Glomerular endothelial cell (primary cell): ENCODE measurements around the gene DOK7. TPM values are rescaled to one million over a fixed set of nuclear protein-coding genes. Genes with fewer than 3 reads are reported as not detected.
"Not testable (repeated sequence)": the region's sequence is repeated elsewhere in the genome, so short reads cannot be mapped to it uniquely, and the experiment has no call there.

ENCODE experiments used
- DNase-seq: peaks from one replicate; pipeline ENCODE4 v3.0.0-alpha.2; 2011; ENCODE audit warnings: low read depth, low spot score; ENCODE audit errors: extremely low read depth
- total RNA-seq: library from RNA; depleted of rRNA; stranded (reverse); fragments of >200 nt; gene quantifications from 2 replicates; pipeline ENCODE4 v1.2.3, GENCODE V29; 2015

DOK7 gene
- total RNA-seq, 1 donor from 2014 or later: not detected

- DNase-seq: no peak
Observed at GRCh38 chr4:3499710-3500109, 36.6 kb downstream of the DOK7 start.

GRCh38 chr4:3500111-3500510 lies 37.0 kb downstream of the DOK7 start:
- no peak for DNase-seq

DNA sequence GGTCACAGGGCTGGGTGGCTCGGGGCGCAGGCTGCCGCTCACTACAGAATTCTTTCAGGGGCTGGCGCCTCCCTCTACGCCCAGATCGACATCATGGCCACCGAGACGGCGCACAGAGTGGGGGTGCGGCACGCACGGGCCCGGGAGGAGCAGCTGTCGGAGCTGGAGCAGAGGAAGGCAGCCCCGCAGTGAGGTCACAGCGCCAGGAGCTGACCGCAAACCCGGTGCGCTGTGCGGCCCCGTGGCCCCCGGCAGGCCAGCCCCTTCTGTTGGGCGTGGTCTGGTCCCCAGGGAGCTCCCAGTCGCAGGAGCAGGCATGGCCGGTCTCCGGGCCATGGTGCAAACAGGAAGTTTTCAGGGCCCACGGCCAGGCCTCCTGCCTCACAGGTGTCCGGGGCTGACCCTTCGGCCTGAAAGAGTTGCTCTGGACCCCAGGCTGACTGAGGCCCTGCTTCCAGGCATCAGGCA lies 37.6 kb downstream of the DOK7 start:
- DNase-seq: no peak

GRCh38 chr4:3501126-3501824 lies 38.2 kb downstream of the DOK7 start:
- no peak for DNase-seq

DNA sequence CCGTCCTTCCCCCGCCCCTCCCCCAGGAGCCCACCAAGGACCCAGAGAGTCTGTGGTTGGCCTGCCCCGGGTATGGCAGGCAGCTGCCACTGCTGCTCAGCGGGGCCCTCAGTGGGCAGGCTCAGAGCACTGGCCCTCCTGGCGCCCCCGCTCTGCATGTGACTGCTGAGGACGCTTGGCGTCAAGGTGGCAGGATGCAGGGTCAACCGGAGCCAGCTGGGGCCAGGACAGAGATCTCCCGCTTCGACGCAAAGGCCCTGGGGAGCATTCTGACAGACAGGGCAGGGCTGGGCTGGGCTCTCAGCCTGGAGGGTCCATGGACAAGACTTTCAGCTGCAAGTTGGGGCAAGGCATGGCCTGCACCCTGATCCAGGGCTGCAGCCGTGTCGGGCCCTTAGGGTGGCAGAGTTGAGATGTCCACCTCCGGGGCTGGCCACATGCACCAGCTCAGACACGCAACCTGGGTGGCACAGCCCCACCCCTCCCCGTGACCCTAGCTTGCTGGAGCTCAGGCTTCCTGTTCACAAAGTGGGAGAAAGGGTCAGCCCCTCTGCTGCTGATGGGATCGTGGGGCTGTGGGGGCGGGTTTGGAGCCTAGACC lies 38.8 kb downstream of the DOK7 start:
- no peak for DNase-seq

DNA sequence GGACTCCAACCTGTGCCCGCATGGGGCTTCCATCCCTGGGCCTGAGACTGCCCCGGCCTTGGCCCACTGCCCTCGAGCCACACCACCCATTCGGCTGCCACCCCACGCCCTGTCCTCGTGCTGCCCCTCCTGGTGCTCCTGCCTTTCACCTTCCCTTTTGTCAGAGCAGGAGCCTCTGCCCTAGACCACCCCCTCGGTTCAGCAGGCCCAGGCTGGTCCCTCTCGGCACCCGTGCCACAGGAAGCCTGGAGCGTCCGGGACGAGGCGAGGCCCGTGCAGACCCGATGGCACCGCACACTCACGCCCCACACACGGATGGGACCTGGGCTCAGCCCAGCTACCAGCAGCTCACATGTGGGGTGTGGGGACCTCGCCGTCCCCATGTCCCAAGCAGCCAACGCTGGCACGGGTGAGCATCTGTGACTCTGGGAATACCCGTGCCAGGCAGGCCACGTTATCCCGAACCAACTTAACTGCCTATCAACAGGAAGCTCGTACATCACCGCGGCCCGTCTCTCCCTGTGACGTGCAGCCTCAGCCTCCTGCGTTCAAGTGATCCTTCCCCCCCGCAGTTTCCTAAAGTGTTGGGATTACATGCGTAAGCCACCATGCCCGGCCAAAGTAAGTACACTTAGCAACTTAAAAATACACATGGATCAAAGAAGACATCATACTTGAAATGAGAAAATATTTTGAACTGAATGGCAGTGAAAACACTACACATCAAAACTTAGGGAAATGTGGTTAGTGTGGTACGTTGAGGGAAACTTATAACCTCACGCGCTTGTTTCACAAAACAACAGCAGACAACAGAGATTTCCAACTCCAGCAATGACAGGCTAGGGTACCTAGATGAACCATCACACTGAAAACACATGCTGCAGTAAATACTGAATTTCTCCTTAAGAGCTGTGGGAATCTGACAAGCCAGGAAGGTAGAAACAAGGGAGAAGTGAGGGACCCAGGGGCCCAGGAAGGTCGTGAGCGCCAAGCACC lies 40.1 kb downstream of the DOK7 start:
- no peak for DNase-seq

DNA sequence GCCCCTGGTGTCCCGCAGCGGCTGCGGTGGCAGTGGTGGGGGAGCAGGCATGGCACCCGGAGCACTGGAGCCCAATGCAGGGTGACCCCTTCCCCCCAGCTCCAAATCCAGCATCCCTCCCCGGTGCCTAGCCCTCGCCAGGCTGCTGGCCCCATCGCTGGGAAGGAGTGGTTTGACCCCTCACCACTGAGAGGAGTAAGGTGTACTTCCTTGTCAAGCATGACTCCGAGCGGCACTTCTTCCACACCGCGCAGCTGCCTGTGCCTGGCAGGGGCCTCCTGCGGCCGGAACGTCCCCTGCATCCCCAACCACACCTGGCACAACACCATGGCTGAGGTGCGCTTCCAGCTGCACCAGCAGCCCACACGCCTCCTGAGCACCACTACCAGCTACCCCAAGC lies 42.1 kb downstream of the DOK7 start:
- DNase-seq: no peak

GRCh38 chr4:3508542-3508941 lies 45.4 kb downstream of the DOK7 start:
- DNase-seq: no peak

- no peak for DNase-seq
Observed at GRCh38 chr4:3510481-3510880, 47.4 kb downstream of the DOK7 start.

GRCh38 chr4:3511187-3511586 lies 48.1 kb downstream of the DOK7 start:
- no peak for DNase-seq

DNA sequence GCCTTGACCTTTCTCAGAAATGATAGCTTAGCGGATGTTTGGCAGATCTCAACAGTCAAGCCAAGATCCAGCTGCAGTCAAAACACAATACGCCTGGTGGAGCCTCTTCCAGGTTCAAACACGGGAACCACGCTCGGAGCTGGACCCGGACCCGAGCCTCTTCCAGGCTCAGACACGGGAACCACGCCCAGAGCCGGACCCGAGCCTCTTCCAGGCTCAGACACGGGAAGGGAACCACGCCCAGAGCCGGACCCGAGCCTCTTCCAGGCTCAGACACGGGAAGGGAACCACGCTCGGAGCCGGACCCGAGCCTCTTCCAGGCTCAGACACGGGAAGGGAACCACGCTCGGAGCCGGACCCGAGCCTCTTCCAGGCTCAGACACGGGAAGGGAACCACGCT lies 48.5 kb downstream of the DOK7 start:
- not testable (repeated sequence) for DNase-seq

GRCh38 chr4:3512279-3512678 lies 49.2 kb downstream of the DOK7 start:
- DNase-seq: no peak

DNA sequence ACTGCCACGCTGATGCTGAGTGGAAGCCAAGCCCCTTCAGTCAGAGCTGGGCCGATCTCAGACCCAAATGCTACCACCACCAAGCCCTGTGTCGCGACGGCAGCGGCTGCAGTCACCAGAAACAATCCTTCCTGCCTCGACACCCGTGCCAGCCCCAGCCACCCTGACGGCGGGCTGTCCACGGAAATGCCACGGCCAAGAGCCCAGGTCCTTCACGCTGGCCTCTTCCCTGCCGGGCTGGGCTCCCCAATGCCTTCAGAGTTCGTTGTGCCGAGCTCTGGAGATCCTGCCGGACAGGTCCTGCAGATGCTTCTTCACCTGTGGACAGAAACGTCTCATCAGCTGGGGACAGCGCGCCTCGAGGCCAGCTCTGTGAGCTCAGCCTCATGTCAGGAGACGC lies 49.6 kb downstream of the DOK7 start:
- DNase-seq: no peak

DNA sequence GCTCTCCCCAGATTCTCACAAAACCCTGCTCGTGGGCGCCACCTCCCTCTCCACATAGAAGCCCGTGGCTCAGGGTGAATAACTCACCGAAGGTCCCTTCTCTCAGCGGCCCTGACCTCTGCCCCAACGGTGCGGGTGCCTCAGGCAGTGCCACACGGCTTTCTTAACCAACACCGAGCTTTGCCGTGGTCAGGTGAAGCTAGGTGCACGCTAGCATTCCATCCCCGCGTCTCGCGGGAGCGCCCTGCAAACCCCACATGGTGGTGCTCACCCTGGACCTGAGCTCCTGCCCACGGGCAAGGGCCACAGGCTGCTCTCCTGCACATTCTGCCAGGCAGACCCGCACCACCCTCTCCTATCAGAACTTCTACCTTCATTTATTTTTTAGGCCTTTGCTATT lies 50.7 kb downstream of the DOK7 start:
- no peak for DNase-seq

GRCh38 chr4:3514221-3514780 lies 51.2 kb downstream of the DOK7 start:
- no peak for DNase-seq

DNA sequence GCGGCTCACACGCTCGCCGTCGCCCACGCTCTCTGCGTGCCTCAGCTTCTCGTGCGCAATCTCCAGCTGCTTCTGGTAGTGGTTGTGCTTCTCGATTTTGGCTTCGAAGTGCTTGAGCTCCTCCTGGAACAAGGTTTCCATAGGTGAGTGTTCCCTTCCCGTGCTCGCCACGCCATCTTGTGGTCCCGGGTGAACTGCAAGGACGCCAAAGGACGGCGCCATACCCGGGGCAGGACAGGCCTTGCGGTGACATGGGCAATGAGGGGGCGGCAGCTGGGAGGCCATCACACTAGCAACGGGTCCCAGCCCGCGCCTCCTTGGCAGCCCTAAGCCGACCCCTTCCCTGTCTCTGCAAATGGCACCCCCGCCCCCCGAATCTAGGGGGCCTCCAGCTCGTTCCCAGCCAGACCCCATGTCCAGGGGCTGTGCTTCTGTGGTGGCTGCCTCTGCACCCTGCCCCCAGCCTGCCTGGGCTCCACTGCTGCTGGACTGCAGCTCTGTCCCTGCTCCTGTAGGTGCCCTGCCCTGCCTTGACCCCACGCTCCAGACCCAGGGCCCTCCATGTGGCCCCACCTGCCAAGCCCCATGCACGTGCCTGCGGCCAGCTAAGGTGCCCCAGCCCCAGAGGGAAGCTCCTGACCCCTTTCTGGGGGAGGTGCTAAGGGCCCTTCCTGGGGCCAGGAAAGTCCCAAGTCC lies 51.8 kb downstream of the DOK7 start:
- DNase-seq: no peak

DNA sequence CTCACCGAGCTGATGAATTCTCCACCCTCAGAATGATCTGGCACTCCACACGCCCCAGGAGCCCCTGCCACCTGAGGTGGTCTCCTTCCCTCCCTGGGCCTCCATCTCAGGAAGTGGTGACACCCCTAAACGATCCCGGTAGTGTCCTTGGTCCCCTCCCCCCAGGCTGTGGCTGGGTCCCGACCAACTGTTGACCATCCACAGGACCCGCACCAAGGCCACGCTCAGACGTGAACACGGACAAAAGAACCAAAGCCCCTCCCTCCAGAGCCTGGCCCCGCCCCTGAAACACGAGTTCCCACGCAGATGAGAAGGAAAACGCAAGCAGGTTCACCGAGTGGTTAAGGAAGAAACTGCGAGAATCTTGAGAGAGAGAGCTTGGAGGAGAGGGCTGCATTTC lies 52.5 kb downstream of the DOK7 start:
- DNase-seq: no peak

DNA sequence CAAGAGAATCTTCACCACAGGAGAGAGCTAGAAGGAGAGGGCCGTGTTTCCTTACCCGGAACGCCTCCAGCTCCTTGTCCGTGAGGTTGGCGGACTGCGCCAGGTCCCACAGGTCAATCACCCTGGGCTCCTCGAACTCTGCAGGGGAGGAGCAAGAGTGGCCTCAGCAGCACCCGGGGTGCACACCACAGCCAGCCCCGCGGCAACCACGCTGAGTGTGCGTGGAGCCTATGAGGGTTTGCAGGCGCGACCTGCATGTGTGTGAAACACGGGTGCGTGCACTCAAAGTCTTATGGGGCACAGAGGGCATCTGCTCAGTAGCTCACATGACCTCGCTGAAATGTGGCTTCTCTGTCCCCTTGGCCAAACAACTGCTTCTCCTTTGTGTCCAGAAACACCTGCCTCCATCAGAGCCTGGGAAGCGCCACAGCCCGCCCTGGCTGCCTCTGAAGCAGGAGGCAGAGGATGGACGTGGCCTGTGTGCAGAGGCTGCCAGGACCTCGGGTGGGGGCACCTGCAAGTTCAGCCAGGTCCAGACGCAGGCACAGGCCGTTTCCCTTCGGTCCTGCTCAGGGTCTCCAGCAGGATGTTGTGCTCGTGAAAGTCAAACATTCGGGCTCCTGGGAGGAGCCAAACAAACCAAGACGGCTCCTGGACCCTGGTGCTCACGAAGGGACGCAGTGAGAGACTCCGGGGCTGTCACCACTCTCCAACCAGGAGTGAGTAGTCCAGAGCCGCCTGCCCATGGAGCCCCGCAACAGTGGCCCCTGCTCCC lies 53.1 kb downstream of the DOK7 start:
- no peak for DNase-seq

- no peak for DNase-seq
Observed at GRCh38 chr4:3516836-3517730, 54.0 kb downstream of the DOK7 start.
